Prostate gland (tissue), 2 donors: ENCODE results near the gene SLC6A11.

Source experiments
- CTCF ChIP-seq, 4 experiments: fragments of 200-600 bp in 2 of 4; fragments of 450-650 bp in 2 of 4; sonication (generic) in 2 of 4; IDR thresholded peaks; 1 replicate in 3 of 4; 2 replicates in 1 of 4; pipeline ENCODE4 v1.5.1; 2016 to 2019; ENCODE audit warnings: antibody characterized with exemption in 4 of 4, mild to moderate bottlenecking in 2 of 4, moderate library complexity in 2 of 4
- POLR2A ChIP-seq: fragments of 450-650 bp; IDR thresholded peaks from one replicate; pipeline ENCODE4 v1.6.1; 2016; ENCODE audit warnings: antibody characterized with exemption, mild to moderate bottlenecking
- POLR2AphosphoS5 ChIP-seq: sonication (generic); formaldehyde crosslinking; IDR thresholded peaks from one replicate; pipeline ENCODE4 v1.6.1; 2017; ENCODE audit warnings: antibody characterized with exemption

DNA sequence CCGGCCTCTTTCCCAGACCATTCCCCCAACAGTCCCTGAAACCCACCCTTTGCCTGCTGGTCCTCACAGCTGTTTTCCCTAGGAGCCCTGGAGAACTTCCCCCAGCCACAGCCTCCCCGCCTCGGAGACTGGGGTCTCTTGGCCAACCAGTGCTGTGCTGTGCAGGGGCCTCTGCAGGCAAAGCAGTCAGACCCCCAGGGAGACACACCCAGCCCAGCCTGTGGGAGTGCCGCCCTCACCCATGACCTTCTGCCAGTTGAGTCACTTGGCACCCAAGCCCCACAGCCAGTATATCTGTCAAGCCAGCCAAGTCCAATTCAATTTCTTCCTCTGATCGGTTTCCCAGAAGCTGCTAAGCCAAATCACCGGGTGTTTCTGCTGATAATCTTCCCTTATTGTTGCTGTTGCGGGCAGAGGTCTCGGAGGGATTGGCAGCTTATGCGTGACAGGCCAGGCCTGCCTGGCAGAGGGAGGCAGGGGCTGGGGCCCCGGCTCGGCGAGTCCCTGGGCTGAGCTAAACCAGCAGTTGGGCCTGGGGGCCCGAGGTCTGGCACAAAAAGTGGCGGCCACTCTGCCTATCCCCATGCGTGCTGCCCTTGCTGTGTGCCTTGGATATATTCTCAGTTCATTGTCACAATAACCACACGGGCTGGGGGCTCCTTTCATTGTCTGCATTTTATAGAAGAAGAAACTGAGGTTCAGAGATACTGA, 110.9 kb downstream of the SLC6A11 start:
- TF ChIP-seq CTCF (IDR thresholded peaks at IDR 0.05) (no peak), POLR2AphosphoS5 (no peak), POLR2A (no peak)
